Endothelial cell of umbilical vein (primary cell): ENCODE measurements around the gene CHRNA10. TPM values are rescaled to one million over a fixed set of nuclear protein-coding genes. Genes with fewer than 3 reads are reported as not detected.

Experiments used
- BruUV-seq: library from RNA; stranded (reverse); fragments of 400-500 nt; replicated peaks from 2 replicates; lab custom pipeline; 2021; lab: Mats Ljungman, UMichigan
- CTCF ChIA-PET: fragments of 300-600, 350-600 bp; sonication (Branson Sonifier 250); formaldehyde crosslinking; loops from one replicate; lab custom pipeline; 2021; ENCODE audit warnings: antibody characterized with exemption, inconsistent platforms; lab: Charles Lee
- POLR2A ChIA-PET: fragments of 300-600, 350-600 bp; sonication (Branson Sonifier 250); formaldehyde crosslinking; loops from one replicate; lab custom pipeline; 2021; ENCODE audit warnings: antibody characterized with exemption, inconsistent platforms; lab: Charles Lee
- DNase-seq: peaks from one replicate; pipeline ENCODE4 v3.0.0-alpha.2; 2011; ENCODE audit warnings: low read depth, low spot score
- FAIRE-seq: peaks from 2 replicates; lab custom pipeline; 2011; peaks lifted over from hg19 to GRCh38; lab: Jason Lieb, UNC
- H2AFZ ChIP-seq: 2 replicates; pipeline ENCODE4 v1.6.0; 2012; ENCODE audit warnings: low read depth, low read length, control low read depth, inconsistent platforms
- H3K27ac ChIP-seq: 2 replicates; pipeline ENCODE4 v1.5.1; 2011; ENCODE audit warnings: low read depth, mild to moderate bottlenecking, control low read depth, low read length, moderate library complexity; ENCODE audit not compliant: insufficient read depth
- H3K27me3 ChIP-seq, 2 experiments: 2 replicates each; pipeline versions ENCODE4 v1.6.0 to v1.6.1; 2011; ENCODE audit warnings: low read length in 2 of 2, mixed read lengths in 1 of 2; ENCODE audit not compliant: control insufficient read depth in 2 of 2, insufficient read depth in 2 of 2
- H3K36me3 ChIP-seq, 2 experiments: 2 replicates in 1 of 2; 3 replicates in 1 of 2; pipeline ENCODE4 v1.5.1; 2011; ENCODE audit warnings: low read length in 2 of 2, mild to moderate bottlenecking in 1 of 2, moderate library complexity in 1 of 2; ENCODE audit not compliant: control insufficient read depth in 2 of 2, insufficient read depth in 2 of 2; ENCODE audit errors: extremely low read depth in 1 of 2
- H3K4me1 ChIP-seq: 3 replicates; pipeline ENCODE4 v1.5.1; 2011; ENCODE audit warnings: mild to moderate bottlenecking, low read length; ENCODE audit not compliant: control insufficient read depth, insufficient read depth; ENCODE audit errors: extremely low read depth
- H3K4me2 ChIP-seq: 2 replicates; pipeline ENCODE4 v1.6.1; 2011; ENCODE audit warnings: low read length, control low read depth, mixed read lengths; ENCODE audit not compliant: insufficient read depth
- H3K4me3 ChIP-seq, 3 experiments: fragments of 200-600 bp in 1 of 3; sonication (generic), shearing (Covaris generic) in 1 of 3; replicated peaks in 1 of 3; 2 replicates each; pipeline ENCODE4 v1.5.1; 2011 to 2016; ENCODE audit warnings: control low read depth in 3 of 3, low read length in 3 of 3, mild to moderate bottlenecking in 2 of 3, inconsistent platforms in 1 of 3, low read depth in 1 of 3, moderate library complexity in 1 of 3; ENCODE audit not compliant: insufficient read depth in 1 of 3
- H3K79me2 ChIP-seq: 2 replicates; pipeline ENCODE4 v1.6.0; 2012; ENCODE audit warnings: low read length, inconsistent platforms; ENCODE audit not compliant: control insufficient read depth, insufficient read depth
- H3K9ac ChIP-seq: replicated peaks from 2 replicates; pipeline ENCODE3; 2011; ENCODE audit warnings: low read length, control low read depth; ENCODE audit not compliant: insufficient read depth; ENCODE audit errors: extremely low read depth
- H3K9me1 ChIP-seq: replicated peaks from 3 replicates; pipeline ENCODE4 v1.6.0; 2011; ENCODE audit warnings: mild to moderate bottlenecking, low read length; ENCODE audit not compliant: control insufficient read depth, insufficient read depth; ENCODE audit errors: extremely low read depth
- H3K9me3 ChIP-seq: replicated peaks from 2 replicates; pipeline ENCODE4 v1.5.1; 2012; ENCODE audit warnings: low read length, inconsistent platforms; ENCODE audit not compliant: control insufficient read depth, insufficient read depth
- H4K20me1 ChIP-seq: replicated peaks from 2 replicates; pipeline ENCODE3; 2011; ENCODE audit warnings: mild to moderate bottlenecking, low read length; ENCODE audit not compliant: control insufficient read depth, insufficient read depth; ENCODE audit errors: extremely low read depth
- EZH2 ChIP-seq: IDR thresholded peaks from 2 replicates; pipeline ENCODE4 v1.6.1; 2012; ENCODE audit warnings: borderline replicate concordance, low read depth, mild to moderate bottlenecking, moderate library complexity, low read length, inconsistent platforms; ENCODE audit not compliant: severe bottlenecking
- FOS ChIP-seq: IDR thresholded peaks from 2 replicates; pipeline ENCODE4 v1.6.1; 2011; ENCODE audit warnings: mild to moderate bottlenecking, low read length, moderate library complexity, borderline replicate concordance; ENCODE audit not compliant: insufficient read depth
- GATA2 ChIP-seq: IDR thresholded peaks from 2 replicates; pipeline ENCODE4 v1.7.0; 2011; ENCODE audit warnings: low read depth, mild to moderate bottlenecking, moderate library complexity, mixed read lengths, low read length; ENCODE audit not compliant: insufficient read length, insufficient read depth
- JUN ChIP-seq: IDR thresholded peaks from 2 replicates; pipeline ENCODE4 v1.6.1; 2011; ENCODE audit warnings: borderline replicate concordance, low read depth; ENCODE audit not compliant: insufficient read length, insufficient read depth
- MAX ChIP-seq: IDR thresholded peaks from 2 replicates; pipeline ENCODE4 v1.6.1; 2011; ENCODE audit not compliant: insufficient read depth, insufficient read length
- MYC ChIP-seq: IDR thresholded peaks from one replicate; pipeline ENCODE4 v1.6.1; 2011; ENCODE audit warnings: mild to moderate bottlenecking, low read depth, low read length
- POLR2A ChIP-seq: IDR thresholded peaks from 2 replicates; pipeline ENCODE4 v1.6.1; 2012; ENCODE audit warnings: low read depth, mild to moderate bottlenecking, control low read depth, low read length
- POLR2AphosphoS5 ChIP-seq: IDR thresholded peaks from 2 replicates; pipeline ENCODE4 v1.6.1; 2012; ENCODE audit warnings: low read depth, mild to moderate bottlenecking, control low read depth, low read length, moderate library complexity; ENCODE audit not compliant: insufficient read depth
- dilution Hi-C: fragments of 300-500 bp; cut with MboI; formaldehyde crosslinking; loops from one replicate; pipeline ENCODE4 v1.15.0; 2019; ENCODE audit warnings: low sequenced_read_pairs; ENCODE audit not compliant: extremely low pct_ligation_motif_present
- intact Hi-C: fragments of 100-400 bp; cut with micrococcal nuclease; formaldehyde crosslinking; loops from one replicate; pipeline ENCODE4 v1.10.0; 2022
- polyA plus RNA-seq, 4 experiments: library from polyadenylated mRNA; depleted of rRNA in 3 of 4; stranded (reverse) in 3 of 4; unstranded in 1 of 4; fragments of >200 nt; gene quantifications; 2 replicates each; pipeline versions ENCODE4 v1.2.1 to v1.2.3, GENCODE V29; 2011 to 2012; ENCODE audit warnings: missing spikeins in 1 of 4
- total RNA-seq: library from RNA; stranded (reverse); gene quantifications from 2 replicates; pipeline ENCODE4 v1.2.3, GENCODE V29; 2021
- TF ChIP-seq, protein P1 (sequence below), 2 donors: IDR thresholded peaks; 1 replicate in 1 of 2; 2 replicates in 1 of 2; pipeline ENCODE4 v1.5.1; 2011; ENCODE audit warnings: low read length in 2 of 2, mild to moderate bottlenecking in 2 of 2, moderate library complexity in 2 of 2, control low read depth in 1 of 2, inconsistent platforms in 1 of 2, low read depth in 1 of 2; ENCODE audit not compliant: insufficient read depth in 1 of 2; ENCODE audit errors: extremely low read depth in 1 of 2

The CHRNA10 gene
- total and polyA plus RNA-seq, 2 donors (not counting 3 experiments of a cell fraction or from before 2014, with no cell fraction given) = 1.1 to 1.8 TPM

GRCh38 chr11:3635641-3636375, 35.4 kb downstream of the CHRNA10 start:
- Histone ChIP-seq H3K27me3 (no peaks in the 10 kb centered on the region), H3K27ac (no peak overlapping the region), H3K9me1 (no peaks in the 10 kb centered on the region), H3K79me2 (no peaks in the 10 kb centered on the region), H3K4me3 (no peak overlapping the region), H3K36me3 (no peaks in the 10 kb centered on the region), H4K20me1 (no peaks in the 10 kb centered on the region), H3K9me3 (no peaks in the 10 kb centered on the region), H3K9ac (no peak overlapping the region), H3K4me2 (no peak overlapping the region), H2AFZ (no peak overlapping the region), H3K4me1 (no peaks in the 10 kb centered on the region)
- FAIRE-seq (no peak), DNase-seq (no peak)
- ChIA-PET POLR2A (no interaction called here), CTCF (no interaction called here)
- intact Hi-C loops = no loop called here
- TF ChIP-seq, protein P1, sequence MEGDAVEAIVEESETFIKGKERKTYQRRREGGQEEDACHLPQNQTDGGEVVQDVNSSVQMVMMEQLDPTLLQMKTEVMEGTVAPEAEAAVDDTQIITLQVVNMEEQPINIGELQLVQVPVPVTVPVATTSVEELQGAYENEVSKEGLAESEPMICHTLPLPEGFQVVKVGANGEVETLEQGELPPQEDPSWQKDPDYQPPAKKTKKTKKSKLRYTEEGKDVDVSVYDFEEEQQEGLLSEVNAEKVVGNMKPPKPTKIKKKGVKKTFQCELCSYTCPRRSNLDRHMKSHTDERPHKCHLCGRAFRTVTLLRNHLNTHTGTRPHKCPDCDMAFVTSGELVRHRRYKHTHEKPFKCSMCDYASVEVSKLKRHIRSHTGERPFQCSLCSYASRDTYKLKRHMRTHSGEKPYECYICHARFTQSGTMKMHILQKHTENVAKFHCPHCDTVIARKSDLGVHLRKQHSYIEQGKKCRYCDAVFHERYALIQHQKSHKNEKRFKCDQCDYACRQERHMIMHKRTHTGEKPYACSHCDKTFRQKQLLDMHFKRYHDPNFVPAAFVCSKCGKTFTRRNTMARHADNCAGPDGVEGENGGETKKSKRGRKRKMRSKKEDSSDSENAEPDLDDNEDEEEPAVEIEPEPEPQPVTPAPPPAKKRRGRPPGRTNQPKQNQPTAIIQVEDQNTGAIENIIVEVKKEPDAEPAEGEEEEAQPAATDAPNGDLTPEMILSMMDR (IDR thresholded peaks at IDR 0.05; ENCODE audit: extremely low read depth in 1 of 2, insufficient read depth in 1 of 2, low read depth in 1 of 2, low read length in 2 of 2) = no peak
- TF ChIP-seq POLR2A (no peak), GATA2 (no peak), FOS (no peak), EZH2 (no peak), JUN (no peak), POLR2AphosphoS5 (no peak), MYC (no peak), MAX (no peak)
- dilution Hi-C loops = no loop called here
- no TSS peak for BruUV-seq
